Fibroblast of lung (primary cell): ENCODE results near the gene ZNF106.

Experiments used
- CTCF ChIP-seq, 2 donors: IDR thresholded peaks in 1 of 2; conservative IDR thresholded peaks in 1 of 2; 1 replicate in 1 of 2; 2 replicates in 1 of 2; pipeline ENCODE4 v1.5.1; 2011 to 2012; ENCODE audit warnings: low read length in 2 of 2, control low read depth in 1 of 2, inconsistent platforms in 1 of 2, low read depth in 1 of 2, mild to moderate bottlenecking in 1 of 2
- EZH2 ChIP-seq: IDR thresholded peaks from 2 replicates; pipeline ENCODE4 v1.5.1; 2012; ENCODE audit warnings: low read length, control low read depth, mild to moderate bottlenecking; ENCODE audit errors: missing control alignments

DNA sequence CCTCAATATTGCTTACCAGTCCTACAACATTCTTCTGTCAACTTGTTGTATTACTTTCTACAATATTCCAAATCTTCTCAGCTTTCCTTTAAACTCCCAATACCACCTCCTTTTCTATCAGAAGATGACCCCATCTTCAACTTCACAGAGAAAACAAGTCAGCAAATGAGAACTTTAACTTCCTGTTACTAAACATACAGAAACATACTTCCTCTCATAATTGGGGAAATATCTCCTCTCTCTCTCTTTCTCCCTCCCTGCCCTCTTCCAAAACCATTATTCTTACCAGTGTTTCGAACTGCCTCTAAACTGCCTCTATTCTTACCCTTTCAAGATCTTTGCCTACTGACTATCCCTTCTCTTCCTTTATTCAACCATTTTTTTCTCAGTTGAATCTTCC is 2.7 kb upstream of the ZNF106 start:
- TF ChIP-seq EZH2 (no peak), CTCF (conservative IDR thresholded peaks at IDR 0.05 in 1 of 2, IDR thresholded peaks at IDR 0.05 in 1 of 2; ENCODE audit: low read depth in 1 of 2, low read length in 2 of 2) (no peak)
